K562 (cell line): ENCODE measurements around the gene SEH1L. TPM values are rescaled to one million over a fixed set of nuclear protein-coding genes. Genes with fewer than 3 reads are reported as not detected.

ENCODE experiments used
- ARID2 ChIP-seq: fragments of 450-650 bp; IDR thresholded peaks from 2 replicates; pipeline ENCODE4 v1.6.1; 2017; ENCODE audit warnings: antibody characterized with exemption, mild to moderate bottlenecking
- FIP1L1 ChIP-seq: fragments of 200-400 bp; formaldehyde crosslinking; IDR thresholded peaks from 2 replicates; pipeline ENCODE4 v1.6.1; 2018; ENCODE audit warnings: mild to moderate bottlenecking, low read depth, low read length; ENCODE audit not compliant: poor library complexity, severe bottlenecking
- SMC3 ChIP-seq: conservative IDR thresholded peaks from 2 replicates; pipeline ENCODE4 v1.6.1; 2011; ENCODE audit warnings: low read depth, low read length, improper control_type of control experiment; ENCODE audit not compliant: insufficient read depth
- ZNF316 ChIP-seq: fragments of 450-650 bp; IDR thresholded peaks from 2 replicates; pipeline ENCODE4 v1.6.1; 2016
- polyA plus RNA-seq, 8 experiments: library from polyadenylated mRNA; depleted of rRNA in 4 of 8; stranded (reverse) in 5 of 8; unstranded in 3 of 8; fragments of >200 nt; fragmentation: Nextera tagmentation in 2 of 8; fragmentation: Illumina TruSeq in 1 of 8; extraction: Ambion mirVana in 2 of 8; extraction: Trizol in 1 of 8; gene quantifications; 2 replicates each; pipeline versions ENCODE4 v1.2.1 to v1.2.3, GENCODE V29; 2011 to 2014; ENCODE audit warnings: inconsistent platforms in 1 of 8, missing spikeins in 1 of 8
- total RNA-seq, 7 experiments: library from RNA; depleted of rRNA in 6 of 7; stranded (reverse); fragments of >200 nt in 6 of 7; fragmentation: Illumina TruSeq in 2 of 7; extraction: Trizol in 2 of 7; gene quantifications; 2 replicates each; pipeline versions ENCODE4 v1.2.1 to v1.2.3, GENCODE V29; 2011 to 2021; ENCODE audit warnings: low replicate concordance in 1 of 7
- TF ChIP-seq, protein P1 (sequence below), 2 experiments: fragments of 450-650 bp in 1 of 2; sonication (generic) in 1 of 2; formaldehyde crosslinking in 1 of 2; IDR thresholded peaks; 2 replicates each; pipeline versions ENCODE4 v1.7.1 to v1.9.0; 2016 to 2022; ENCODE audit warnings: inconsistent platforms in 1 of 2, mild to moderate bottlenecking in 1 of 2, missing genetic modification reagents in 1 of 2
- TF ChIP-seq, protein P2 (sequence below): sonication (generic); formaldehyde crosslinking; IDR thresholded peaks from 2 replicates; pipeline ENCODE4 v1.8.0; 2023; ENCODE audit warnings: missing genetic modification reagents, mild to moderate bottlenecking, borderline replicate concordance

SEH1L gene
- total and polyA plus RNA-seq, 9 of the 15 experiments (the other 6 are each of a cell fraction or from before 2014, with no cell fraction given), result 62.2 to 180 (median 108) TPM

DNA sequence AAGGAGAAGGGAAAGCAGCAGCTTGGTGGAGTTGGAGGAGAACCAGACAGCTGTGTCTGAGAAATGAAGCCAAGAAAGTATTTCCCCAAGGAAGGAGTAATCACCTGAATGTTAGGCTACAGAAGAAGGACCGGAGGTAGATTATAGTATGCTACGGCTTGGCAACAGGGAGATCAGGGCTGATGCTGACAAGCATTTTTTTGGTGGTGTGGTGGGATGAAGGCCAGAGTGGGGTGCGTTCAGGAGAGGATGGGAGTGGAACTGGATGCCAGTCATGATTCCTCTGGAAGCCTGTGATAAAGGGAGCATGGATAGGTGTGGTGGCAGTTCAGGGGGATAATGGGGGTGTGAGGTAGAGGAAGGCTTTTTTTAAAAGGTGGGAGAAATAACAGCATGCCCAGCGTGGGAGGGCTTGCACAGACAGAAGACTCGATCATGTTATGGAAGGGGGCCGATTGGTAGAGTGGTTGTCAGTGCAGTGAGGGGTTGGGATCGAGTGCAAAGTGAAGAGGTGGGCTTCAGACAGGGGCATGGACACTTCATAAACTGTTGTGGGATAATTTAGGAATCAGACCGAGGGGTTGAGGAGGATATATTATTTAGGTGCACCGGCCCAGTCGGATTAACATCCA is 49.0 kb downstream of the SEH1L start (continued):
- TF ChIP-seq, protein P1, sequence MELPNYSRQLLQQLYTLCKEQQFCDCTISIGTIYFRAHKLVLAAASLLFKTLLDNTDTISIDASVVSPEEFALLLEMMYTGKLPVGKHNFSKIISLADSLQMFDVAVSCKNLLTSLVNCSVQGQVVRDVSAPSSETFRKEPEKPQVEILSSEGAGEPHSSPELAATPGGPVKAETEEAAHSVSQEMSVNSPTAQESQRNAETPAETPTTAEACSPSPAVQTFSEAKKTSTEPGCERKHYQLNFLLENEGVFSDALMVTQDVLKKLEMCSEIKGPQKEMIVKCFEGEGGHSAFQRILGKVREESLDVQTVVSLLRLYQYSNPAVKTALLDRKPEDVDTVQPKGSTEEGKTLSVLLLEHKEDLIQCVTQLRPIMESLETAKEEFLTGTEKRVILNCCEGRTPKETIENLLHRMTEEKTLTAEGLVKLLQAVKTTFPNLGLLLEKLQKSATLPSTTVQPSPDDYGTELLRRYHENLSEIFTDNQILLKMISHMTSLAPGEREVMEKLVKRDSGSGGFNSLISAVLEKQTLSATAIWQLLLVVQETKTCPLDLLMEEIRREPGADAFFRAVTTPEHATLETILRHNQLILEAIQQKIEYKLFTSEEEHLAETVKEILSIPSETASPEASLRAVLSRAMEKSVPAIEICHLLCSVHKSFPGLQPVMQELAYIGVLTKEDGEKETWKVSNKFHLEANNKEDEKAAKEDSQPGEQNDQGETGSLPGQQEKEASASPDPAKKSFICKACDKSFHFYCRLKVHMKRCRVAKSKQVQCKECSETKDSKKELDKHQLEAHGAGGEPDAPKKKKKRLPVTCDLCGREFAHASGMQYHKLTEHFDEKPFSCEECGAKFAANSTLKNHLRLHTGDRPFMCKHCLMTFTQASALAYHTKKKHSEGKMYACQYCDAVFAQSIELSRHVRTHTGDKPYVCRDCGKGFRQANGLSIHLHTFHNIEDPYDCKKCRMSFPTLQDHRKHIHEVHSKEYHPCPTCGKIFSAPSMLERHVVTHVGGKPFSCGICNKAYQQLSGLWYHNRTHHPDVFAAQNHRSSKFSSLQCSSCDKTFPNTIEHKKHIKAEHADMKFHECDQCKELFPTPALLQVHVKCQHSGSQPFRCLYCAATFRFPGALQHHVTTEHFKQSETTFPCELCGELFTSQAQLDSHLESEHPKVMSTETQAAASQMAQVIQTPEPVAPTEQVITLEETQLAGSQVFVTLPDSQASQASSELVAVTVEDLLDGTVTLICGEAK (IDR thresholded peaks at IDR 0.05), result no peak
- TF ChIP-seq, protein P1 (CRISPR knock-in tag; IDR thresholded peaks at IDR 0.05), result no peak
- TF ChIP-seq, protein P2, sequence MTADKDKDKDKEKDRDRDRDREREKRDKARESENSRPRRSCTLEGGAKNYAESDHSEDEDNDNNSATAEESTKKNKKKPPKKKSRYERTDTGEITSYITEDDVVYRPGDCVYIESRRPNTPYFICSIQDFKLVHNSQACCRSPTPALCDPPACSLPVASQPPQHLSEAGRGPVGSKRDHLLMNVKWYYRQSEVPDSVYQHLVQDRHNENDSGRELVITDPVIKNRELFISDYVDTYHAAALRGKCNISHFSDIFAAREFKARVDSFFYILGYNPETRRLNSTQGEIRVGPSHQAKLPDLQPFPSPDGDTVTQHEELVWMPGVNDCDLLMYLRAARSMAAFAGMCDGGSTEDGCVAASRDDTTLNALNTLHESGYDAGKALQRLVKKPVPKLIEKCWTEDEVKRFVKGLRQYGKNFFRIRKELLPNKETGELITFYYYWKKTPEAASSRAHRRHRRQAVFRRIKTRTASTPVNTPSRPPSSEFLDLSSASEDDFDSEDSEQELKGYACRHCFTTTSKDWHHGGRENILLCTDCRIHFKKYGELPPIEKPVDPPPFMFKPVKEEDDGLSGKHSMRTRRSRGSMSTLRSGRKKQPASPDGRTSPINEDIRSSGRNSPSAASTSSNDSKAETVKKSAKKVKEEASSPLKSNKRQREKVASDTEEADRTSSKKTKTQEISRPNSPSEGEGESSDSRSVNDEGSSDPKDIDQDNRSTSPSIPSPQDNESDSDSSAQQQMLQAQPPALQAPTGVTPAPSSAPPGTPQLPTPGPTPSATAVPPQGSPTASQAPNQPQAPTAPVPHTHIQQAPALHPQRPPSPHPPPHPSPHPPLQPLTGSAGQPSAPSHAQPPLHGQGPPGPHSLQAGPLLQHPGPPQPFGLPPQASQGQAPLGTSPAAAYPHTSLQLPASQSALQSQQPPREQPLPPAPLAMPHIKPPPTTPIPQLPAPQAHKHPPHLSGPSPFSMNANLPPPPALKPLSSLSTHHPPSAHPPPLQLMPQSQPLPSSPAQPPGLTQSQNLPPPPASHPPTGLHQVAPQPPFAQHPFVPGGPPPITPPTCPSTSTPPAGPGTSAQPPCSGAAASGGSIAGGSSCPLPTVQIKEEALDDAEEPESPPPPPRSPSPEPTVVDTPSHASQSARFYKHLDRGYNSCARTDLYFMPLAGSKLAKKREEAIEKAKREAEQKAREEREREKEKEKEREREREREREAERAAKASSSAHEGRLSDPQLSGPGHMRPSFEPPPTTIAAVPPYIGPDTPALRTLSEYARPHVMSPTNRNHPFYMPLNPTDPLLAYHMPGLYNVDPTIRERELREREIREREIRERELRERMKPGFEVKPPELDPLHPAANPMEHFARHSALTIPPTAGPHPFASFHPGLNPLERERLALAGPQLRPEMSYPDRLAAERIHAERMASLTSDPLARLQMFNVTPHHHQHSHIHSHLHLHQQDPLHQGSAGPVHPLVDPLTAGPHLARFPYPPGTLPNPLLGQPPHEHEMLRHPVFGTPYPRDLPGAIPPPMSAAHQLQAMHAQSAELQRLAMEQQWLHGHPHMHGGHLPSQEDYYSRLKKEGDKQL (CRISPR knock-in tag), result no peak
- 0 out of 2 replicates have a peak, but pooled peaks have one; percentile 8 for TF ChIP-seq ARID2
- peak; percentile 87 for TF ChIP-seq ZNF316
- TF ChIP-seq SMC3, result no peak
- TF ChIP-seq FIP1L1, result no peak
